ENCODE data around the gene PTX4. TPM values are rescaled to one million over a fixed set of nuclear protein-coding genes. Genes with fewer than 3 reads are reported as not detected.

The PTX4 gene
- total RNA-seq, 1 donor from 2014 or later = not detected

- ATAC-seq = no peak
- H3K9me3 ChIP-seq = no peaks in the 10 kb centered on the region
- peaks cover 12% of the 10 kb centered on the region for H3K4me1 ChIP-seq
- intact Hi-C loops (cut with DNase I) = no loop called here
- no peak overlapping the region for H3K27ac ChIP-seq
- H3K4me3 ChIP-seq = no peak overlapping the region
- H3K27me3 ChIP-seq = no peaks in the 10 kb centered on the region
- H3K36me3 ChIP-seq = peaks cover 29% of the 10 kb centered on the region
- DNase-seq = no peak
- TF ChIP-seq CTCF (IDR thresholded peaks at IDR 0.05) = no peak
These were observed 22.7 kb downstream of the PTX4 start for GRCh38 chr16:1466054-1466453.

GRCh38 chr16:1465567-1465915, 23.2 kb downstream of the PTX4 start:
- TF ChIP-seq CTCF (IDR thresholded peaks at IDR 0.05) = no peak
- no peaks in the 10 kb centered on the region for H3K9me3 ChIP-seq
- H3K27me3 ChIP-seq = no peaks in the 10 kb centered on the region
- H3K36me3 ChIP-seq = peaks cover 34% of the 10 kb centered on the region
- no peak overlapping the region for H3K4me3 ChIP-seq
- intact Hi-C loops (cut with DNase I) = no loop called here
- no peak for ATAC-seq
- DNase-seq = no peak
- peaks cover 7% of the 10 kb centered on the region for H3K4me1 ChIP-seq
- H3K27ac ChIP-seq = no peak overlapping the region

GRCh38 chr16:1464894-1465566, 23.7 kb downstream of the PTX4 start:
- H3K4me3 ChIP-seq = no peak overlapping the region
- ATAC-seq (no peak), DNase-seq (no peak)
- no peak for TF ChIP-seq CTCF (IDR thresholded peaks at IDR 0.05)
- no peak overlapping the region for H3K27ac ChIP-seq
- H3K9me3 ChIP-seq = no peaks in the 10 kb centered on the region
- peaks cover 39% of the 10 kb centered on the region for H3K36me3 ChIP-seq
- intact Hi-C loops (cut with DNase I) = no loop called here
- H3K27me3 ChIP-seq = no peaks in the 10 kb centered on the region
- peaks cover 2% of the 10 kb centered on the region for H3K4me1 ChIP-seq

GRCh38 chr16:1464196-1464893, 24.4 kb downstream of the PTX4 start:
- no peaks in the 10 kb centered on the region for H3K4me1 ChIP-seq
- ATAC-seq = no peak
- no peak overlapping the region for H3K27ac ChIP-seq
- no peaks in the 10 kb centered on the region for H3K27me3 ChIP-seq
- no peak overlapping the region for H3K4me3 ChIP-seq
- peaks cover 40% of the 10 kb centered on the region for H3K36me3 ChIP-seq
- intact Hi-C loops (cut with DNase I) = no loop called here
- no peak for TF ChIP-seq CTCF (IDR thresholded peaks at IDR 0.05)
- no peaks in the 10 kb centered on the region for H3K9me3 ChIP-seq
- peak; percentile 60 for DNase-seq

- H3K36me3 ChIP-seq = peaks cover 65% of the 10 kb centered on the region
- intact Hi-C loops (cut with DNase I) = no loop called here
- H3K4me1 ChIP-seq = no peaks in the 10 kb centered on the region
- ATAC-seq (no peak), DNase-seq (no peak)
- no peak overlapping the region for H3K4me3 ChIP-seq
- no peaks in the 10 kb centered on the region for H3K9me3 ChIP-seq
- H3K27me3 ChIP-seq = no peaks in the 10 kb centered on the region
- TF ChIP-seq CTCF (IDR thresholded peaks at IDR 0.05) = no peak
- no peak overlapping the region for H3K27ac ChIP-seq
These were observed 27.6 kb downstream of the PTX4 start for GRCh38 chr16:1461146-1461545.
